HG03460 (cell line): ENCODE data around the gene FBXL17.

Experiments
- ATAC-seq: cut with Tn5 transposase; IDR thresholded peaks from one replicate; pipeline ENCODE4 v1.9.1; 2021; ENCODE audit not compliant: unreplicated experiment

FBXL17 gene

DNA sequence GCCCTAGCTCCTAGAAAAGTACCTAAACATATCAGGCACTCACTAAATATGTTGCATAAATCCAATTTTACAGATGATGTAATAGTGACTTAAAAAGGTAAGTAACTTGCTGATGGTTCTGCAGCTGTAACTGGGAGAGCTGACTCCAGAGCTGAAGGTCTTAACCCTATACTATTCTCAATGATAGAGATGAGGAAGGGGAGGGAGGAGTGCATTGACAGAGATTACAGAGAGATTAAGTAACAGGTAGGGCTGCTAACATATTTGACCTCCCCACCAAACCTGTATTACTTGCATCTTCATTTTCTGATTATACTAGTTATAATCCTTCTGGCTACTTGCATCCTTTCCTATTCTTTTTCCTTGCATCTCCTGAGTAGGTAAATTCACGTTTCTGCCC, 455.8 kb downstream of the FBXL17 start:
- ATAC-seq, result no peak

DNA sequence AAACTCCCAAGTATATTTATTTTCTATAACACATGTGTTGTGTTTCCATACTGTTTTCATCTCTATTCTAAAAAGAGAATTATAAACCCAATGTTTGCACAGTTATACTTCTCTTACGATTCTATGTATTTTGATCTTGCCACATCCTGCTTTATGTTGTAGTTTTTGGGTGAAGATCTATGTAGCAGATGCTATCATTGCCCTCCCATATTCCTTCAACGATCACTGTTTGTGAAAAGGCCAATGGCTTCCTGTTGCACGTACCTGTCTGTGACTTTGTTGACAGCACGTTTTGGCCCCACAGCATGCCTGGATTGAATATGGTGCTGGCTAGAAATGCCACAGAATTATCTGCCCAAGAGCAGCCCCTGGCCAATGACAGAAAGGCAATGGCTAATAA, 456.7 kb downstream of the FBXL17 start:
- ATAC-seq, result no peak

DNA sequence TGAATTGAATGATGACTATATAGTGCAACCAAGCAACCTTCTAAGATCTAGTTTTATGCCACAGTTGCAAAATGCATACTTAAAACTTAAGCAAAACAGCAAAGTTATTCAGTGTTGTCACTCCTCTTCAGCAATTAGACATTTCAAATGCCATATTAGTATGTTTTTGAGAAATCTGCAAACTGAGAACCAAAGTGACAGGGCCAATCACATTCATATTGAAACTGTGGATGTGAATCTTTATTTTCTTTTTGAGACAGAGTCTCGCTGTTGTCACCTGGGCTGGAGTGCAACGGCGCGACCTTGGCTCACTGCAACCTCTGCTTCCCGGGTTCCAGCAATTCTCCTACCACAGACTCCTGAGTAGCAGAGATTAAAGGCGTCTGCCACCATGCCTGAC, 461.9 kb downstream of the FBXL17 start:
- ATAC-seq, result no peak

DNA sequence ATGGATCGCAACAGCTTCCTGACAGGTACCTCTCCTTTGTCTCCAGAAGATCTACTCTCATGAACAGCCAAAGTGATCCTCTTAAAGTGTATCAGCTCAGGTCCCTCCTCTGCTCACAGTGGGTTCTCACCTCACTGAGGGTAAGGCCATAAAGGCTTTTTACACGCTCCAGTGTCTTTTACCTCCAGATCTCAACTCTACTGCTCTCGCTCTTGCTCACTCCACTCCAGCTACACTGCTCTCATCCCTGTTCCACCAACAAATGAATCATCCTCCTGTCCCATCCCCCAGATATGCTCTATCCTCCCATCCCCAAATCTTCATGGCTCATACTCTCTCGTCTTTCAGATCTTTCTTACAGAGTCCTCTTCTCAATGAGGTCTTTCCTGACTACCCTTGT, 462.5 kb downstream of the FBXL17 start:
- no peak for ATAC-seq

DNA sequence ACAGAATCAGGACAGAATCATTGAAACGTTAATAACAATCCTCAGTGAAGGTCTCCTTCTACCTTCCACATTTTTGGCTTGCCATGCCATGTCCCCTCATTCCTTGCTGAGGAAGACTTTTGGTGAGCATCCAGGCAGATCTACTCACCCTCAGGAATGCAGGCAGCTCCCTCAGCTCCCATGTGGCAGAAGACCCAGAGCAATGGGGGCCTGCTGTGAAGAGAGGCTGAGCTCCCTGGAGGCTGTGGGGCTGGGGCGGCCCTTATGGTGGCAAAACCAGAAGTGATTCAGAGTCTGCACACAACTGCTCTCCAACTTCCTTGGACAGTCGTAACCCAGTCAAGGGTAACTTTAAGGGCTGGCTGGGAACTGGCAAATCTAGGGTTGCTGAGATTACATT, 463.9 kb downstream of the FBXL17 start:
- no peak for ATAC-seq

DNA sequence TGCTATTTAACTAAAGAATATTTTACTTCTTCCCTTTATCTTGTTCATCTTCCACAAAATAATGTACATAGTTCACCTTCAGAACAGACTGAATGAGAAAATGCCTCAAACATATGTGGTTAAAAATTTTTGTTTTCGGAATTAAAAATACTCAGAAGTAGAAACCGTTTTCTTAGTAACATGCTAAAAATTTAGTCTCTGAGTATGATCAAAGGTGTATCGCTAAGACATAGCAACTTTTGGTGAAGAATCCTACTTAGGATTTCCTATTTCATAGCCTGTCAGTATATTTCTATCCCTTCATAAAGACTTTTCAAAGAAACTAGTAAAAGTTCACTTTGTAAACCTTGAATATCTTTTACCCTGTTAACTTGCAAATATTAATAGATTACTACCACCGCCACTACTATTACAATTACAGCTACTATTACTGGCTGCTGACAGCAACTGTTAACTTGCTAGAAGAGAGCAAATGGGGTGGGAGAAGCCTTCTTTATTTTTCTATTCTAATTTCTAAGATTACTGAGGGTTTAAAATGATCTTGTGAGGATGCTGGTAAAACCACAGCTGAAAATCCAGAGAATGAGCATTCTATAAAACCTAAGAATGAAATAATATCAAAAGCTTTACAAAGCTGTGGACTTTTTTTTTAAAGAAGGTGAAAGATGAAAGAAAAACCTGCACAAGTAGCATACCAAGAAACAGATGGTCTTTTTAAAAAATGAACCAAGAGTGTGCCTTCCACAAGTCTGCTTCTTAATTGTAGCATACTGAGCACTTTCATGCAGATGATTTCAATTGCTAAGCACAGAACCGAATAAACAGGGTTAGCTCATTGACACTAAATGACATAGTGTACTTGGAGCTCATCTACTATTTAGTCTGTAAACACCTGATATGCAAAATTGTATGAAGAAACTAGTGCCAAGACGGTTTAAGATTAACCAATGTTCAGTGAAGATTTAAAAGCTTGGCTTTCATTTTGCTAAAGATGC, 464.9 kb downstream of the FBXL17 start:
- no peak for ATAC-seq

DNA sequence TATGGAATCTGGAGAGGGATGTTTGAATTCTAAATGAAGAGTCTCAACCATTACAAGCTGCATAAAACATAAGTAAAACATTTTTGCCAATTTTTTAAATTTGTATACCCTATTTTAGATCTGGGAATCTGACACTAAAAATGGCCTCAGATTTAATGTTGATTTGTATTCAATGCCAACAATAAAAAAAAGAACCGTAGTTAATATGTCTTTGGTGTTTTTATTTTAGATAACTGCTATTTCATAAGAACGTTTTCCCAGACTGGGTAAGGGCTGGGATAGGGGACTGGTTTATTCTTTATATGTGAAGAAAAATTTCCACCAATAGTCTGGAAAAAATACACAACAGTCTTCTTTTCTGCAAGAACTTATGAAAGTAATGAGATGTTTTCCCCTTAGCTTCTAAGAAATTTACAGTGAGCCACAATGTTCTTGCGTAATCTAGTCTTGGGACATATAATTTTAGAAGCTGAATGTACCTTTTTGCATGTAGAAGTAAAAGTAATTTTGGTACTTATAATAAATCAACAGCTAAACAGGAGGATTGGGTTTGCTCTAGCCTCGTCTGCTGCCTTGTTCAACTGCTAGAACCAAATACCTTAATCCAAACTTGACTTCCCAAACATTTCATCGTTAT, 466.6 kb downstream of the FBXL17 start:
- ATAC-seq, result no peak

DNA sequence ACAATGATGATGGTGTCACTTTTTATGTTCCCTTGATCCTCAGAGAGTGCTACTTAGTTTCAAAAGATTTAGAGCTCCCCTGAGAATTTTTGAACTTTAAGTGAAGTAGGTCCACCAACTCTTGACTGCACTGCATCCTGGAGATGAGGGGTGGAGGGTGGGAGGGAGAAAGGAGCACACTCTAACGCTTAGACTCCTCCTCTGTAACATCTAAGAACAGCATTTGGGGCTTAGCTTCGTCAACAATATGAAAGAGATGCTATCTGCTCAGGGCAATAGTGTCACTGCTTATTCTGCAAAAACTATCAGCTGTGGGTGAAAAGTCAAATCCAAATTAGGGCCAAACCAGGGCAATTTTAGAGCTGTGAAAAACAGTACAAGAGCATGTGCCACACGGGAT, 468.4 kb downstream of the FBXL17 start:
- ATAC-seq, result no peak

DNA sequence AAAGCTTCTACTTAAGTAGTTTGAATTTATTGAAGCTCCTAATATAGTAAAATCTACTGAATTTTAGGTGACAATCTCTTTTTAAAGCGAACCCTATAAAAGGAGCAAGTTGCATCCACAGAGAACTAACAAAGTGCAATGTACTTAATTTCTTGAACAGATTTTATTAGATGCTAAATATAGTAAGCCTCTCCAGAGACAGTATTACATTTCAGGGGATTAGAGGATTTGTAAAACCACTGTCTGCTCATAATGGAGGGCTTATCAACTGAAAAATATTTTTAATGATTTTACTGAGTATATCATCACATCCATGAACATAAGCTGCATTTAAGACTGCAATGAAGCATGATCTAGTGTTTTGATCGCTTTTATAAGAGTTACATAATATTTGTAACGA, 481.2 kb downstream of the FBXL17 start:
- no peak for ATAC-seq

DNA sequence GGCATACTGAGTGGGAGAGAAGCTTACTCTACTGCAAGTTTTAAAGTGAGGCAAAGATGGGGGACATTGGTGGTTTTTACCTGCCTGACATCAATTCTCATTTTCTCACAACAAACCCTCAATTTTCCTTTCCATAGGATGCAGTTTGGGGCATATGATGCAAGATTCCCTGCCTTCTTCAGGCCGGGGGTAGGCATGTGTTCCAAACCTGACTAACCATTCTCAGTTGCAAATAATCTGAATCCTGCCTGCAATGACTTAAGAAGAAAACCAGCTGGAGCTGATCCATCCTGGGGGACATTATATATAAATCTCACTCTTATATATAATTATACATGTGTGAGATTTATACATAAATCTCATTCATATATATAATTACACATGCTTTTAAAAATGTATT, 487.5 kb downstream of the FBXL17 start:
- ATAC-seq, result no peak

DNA sequence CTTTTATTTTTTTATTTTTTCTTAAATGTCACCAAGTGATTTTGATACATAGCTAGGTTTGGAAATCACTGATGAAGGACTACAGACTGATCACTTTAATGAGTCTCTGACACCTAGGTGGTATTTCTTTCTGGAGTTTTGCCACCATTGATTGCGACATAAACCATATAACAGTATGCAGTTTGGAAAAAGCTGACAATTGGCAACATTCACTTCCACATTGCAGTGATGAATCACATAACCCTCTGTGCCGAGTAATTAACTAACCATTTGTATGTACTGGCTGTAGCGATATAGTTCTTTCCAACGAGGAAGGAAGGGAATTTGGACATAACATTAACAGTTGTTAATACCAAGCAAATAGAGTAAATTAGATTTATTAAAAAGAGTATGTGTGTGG, 488.3 kb downstream of the FBXL17 start:
- ATAC-seq, result no peak

DNA sequence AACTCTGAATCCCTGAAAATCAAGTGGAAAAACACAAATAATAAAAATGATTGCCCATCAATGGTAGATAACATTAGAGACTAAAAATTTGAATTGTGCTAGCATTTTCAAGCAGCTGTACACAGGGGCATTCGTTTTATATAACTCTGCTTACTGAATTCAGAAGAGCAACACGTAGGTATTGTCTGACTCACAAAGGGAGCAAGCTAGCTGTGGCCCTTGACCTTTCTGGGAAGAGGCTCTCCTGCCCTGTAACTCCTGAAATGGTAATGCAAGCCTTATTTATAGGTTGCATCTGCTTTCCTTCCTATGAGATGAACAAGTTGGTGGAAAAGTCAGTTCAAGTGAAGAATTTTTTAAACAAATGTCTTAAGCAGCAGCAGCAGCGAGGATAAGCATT, 492.5 kb downstream of the FBXL17 start:
- ATAC-seq, result no peak

DNA sequence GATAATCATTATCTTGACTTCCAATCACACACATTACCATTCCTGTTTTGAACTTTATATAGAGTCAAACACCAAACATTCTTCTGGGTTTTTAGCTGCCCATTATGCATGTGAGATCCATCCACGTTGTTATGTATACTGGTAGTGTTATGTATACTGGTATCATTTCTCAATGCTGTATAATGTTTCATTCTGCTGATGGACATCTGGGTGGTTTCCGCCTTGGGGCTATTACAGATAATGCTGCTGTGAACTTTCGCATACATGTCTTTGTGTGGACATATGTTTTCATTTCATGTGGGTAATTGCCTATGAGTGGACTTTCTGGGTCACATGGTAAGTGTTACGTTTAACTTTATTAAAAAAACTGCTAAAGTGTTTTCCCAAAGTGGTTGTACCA, 493.4 kb downstream of the FBXL17 start:
- no peak for ATAC-seq

DNA sequence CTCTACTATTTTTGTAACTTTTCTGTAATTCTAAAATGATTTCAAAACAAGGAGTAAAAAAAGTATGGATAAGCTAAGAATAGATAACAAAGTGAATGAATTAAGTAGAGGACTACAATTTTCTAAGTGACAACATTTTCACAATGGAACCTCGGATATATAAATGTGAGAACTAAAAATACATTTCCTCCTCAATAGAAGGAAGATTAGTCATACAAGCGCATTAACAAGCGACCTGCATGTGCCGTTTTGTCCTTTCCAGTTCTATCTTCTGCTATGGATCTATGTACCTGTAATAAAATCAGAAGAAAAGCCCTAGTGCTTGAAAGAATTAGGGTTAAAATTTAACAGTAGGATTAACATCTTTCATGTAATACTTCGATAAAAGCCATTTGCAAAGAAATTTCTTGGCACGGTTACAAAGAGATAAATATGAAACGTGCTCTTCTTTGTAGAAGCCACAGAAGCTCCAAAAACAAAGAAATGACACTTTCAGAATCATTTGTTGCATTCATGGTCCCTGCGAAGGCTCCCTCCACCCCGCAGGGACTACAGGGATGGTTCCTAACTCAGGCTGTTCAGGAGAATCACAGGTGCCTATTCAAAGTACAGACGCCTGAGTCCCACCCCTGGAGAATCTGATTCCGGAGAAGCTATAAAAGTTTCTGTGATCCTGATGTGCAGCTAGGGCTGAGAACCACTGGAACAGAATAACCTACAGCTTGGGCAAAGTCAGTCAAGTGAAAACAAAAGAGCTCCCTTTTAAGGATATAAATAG, 494.5 kb downstream of the FBXL17 start:
- no peak for ATAC-seq

DNA sequence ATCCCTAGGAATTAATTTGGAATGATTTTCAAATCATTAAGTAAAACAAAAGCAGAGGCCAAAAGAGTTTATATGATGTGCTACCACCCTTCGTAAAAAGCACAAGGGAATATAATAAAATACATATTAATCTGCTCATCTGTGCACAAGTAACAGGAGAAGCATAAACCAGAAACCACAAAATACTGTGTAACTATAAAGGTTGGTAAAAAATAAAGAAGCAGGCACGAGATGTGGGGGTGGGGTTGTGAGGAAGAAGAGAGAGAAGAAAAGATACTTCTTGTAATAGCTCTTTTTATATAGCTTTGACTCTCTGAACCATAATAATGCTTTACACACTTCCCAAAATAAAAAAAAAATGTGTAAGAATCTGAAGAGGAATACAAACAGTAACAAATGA, 496.3 kb downstream of the FBXL17 start:
- no peak for ATAC-seq

DNA sequence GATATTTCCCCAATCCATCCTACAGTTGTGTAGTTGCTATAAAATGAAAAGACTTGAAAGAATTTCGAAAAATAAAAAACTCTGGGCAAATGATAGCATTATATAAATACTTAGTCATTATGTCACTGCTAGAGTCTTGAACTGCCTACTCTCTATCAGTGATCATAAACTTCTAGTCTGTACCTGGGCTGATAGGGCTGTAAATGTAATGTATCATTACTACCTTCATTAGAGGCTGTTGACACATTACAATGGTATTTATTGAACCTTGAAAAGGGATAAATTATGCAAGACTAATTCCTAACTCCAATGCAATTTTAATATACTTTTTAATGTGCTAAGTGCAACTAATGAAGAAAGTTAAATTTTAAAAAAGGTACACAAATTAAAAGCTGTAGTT, 497.0 kb downstream of the FBXL17 start:
- ATAC-seq, result no peak

DNA sequence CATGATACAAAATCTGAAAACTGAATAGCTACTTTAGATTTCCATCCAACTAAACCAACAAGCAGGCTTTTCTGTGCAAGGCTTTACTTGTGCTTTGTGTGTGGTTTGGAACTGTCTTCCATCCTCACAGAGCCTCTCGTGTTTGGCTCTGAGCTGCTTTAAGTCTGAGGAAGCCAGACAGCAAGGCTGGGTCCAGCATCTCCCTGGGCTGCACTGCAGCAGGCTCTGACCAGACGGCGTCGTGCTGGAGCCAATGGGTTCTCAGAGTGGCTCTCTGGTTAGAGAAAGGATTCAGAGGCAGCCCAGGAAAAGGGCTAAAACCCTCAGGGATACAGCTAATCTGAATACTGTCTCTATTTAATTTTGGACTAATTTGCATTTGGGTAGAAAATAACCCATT, 503.2 kb downstream of the FBXL17 start:
- no peak for ATAC-seq

DNA sequence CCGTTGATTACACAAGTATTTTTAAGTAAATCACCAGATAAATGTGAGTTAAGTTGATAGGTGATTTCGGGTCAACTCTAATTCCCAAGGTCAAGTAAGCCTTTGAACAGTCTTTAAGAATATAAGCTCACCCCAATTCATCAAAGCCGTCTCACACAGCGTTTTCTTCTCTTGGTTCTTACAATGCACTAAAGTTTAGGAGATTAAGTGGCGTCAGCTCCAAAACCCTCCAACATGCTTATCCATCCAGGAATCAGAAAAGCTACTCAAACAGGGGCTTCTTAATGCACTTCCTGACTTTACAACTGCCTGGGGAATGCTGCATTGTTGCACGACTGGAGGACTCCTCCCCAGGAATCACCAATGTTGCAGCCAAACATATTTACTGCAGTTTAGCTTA, 505.0 kb downstream of the FBXL17 start:
- ATAC-seq, result no peak

DNA sequence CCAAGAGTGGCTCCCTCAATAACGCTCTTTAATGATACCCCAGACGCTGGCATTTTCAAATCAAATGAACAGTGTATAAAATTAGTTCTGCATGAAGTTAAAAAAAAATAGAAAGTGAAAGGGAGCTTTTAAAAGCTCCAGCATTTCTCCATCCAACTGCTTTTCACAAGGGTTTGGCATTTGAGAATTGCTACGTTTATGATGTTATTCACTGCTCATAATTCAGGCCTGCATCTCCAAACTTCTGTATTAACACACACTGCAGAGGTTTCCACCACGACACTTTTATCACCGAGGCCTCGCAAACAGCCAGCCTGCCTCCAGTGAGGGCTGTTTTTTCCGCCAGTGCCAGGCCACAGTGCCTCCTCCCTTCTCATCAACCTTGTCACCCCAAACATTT, 505.6 kb downstream of the FBXL17 start:
- ATAC-seq, result no peak

DNA sequence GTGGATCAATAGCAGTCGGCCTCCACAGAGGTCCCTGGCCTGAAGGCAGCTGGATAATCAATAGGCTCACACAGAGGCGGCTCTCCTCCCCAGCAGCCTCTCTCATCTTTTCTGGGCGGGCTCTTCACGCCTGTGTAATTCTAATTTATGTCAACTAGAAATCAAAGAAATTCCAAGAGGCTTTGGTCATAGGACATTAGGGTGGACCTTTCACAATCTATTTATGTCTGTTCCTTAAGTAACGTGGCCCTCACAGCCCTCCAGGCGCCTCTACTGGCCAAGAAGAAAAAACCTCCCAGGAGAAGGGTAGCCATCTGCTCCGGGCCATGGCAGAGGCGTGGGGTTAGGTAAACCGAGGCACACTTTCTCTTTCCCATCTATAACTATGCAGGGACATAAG, 506.1 kb downstream of the FBXL17 start:
- ATAC-seq, result no peak

DNA sequence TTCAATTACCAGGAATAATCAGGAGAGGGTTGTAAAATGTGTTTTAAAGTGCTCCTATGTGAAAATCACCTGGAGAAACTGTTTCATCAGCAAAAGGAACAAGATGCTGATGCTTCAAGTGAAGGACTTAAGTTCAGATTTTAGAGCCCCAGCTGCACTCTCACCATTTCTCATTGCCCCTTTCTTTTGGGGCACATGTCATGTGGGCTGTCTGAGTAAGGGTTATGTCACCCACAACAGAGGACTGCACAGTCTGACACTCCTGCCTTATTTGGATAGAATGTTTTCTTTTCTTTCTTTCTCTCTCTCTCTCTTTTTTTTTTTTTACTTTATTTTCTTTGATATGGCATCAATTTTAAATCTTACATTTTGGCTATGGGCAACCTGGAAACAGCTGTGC, 507.1 kb downstream of the FBXL17 start:
- no peak for ATAC-seq

DNA sequence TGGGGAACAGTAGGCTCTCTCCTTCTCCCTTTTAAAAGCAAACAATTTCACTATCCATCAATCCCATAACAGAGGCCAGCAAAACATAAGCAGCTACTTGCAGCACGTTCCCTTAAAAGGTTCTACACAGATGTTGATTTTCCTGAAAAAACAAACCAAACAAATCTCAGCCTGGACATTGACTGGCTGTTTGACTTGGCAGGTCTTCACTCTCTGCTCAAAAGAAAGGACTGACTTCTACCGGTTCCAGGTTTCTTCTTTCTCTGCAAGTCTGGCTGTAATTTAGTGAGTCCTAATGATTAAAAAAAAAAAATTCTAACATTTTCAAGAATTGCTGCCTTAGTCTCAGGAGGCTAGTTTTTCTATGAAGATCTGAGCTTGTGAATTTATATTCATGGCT, 508.0 kb downstream of the FBXL17 start:
- no peak for ATAC-seq
